ENCODE results near the gene FBXO24. TPM values are rescaled to one million over a fixed set of nuclear protein-coding genes. Genes with fewer than 3 reads are reported as not detected.

Gene FBXO24
- total and polyA plus RNA-seq, 9 of the 15 experiments (the other 6 are each of a cell fraction or from before 2014, with no cell fraction given): 0.17 to 0.95 (median 0.50) TPM

GRCh38 chr7:100546926-100547800 is 39.0 kb upstream of the FBXO24 start (continued):
- no peak for TF ChIP-seq MGA (IDR thresholded peaks at IDR 0.05)
- peak in 1 of 2 experiments; percentile 5; a peak in 1 of 4 replicates for TF ChIP-seq NRF1 (conservative IDR thresholded peaks at IDR 0.05 in 1 of 2, IDR thresholded peaks at IDR 0.05 in 1 of 2)
- no peak for TF ChIP-seq POLR3A (IDR thresholded peaks at IDR 0.05; ENCODE audit: borderline replicate concordance, extremely low read depth, insufficient read depth, insufficient read length)
- TF ChIP-seq GTF2F1 (IDR thresholded peaks at IDR 0.05; ENCODE audit: low read depth, low read length): 0 out of 2 replicates have a peak, but pooled peaks have one; percentile 15
- TF ChIP-seq TAF1 (IDR thresholded peaks at IDR 0.05; ENCODE audit: control insufficient read depth, extremely low read depth, insufficient read depth, low read length, severe bottlenecking): peak; percentile 28
- no peak for TF ChIP-seq SLC30A9 (CRISPR knock-in tag; IDR thresholded peaks at IDR 0.05)
- no peak for TF ChIP-seq PBX2 (CRISPR knock-in tag; IDR thresholded peaks at IDR 0.05; ENCODE audit: low read depth)
- TF ChIP-seq PBX2 (tag; conservative IDR thresholded peaks at IDR 0.05; ENCODE audit: low read depth): peak; percentile 70
- 0 out of 2 replicates have a peak, but pooled peaks have one; percentile 16 for TF ChIP-seq POLR2AphosphoS5 (IDR thresholded peaks at IDR 0.05; ENCODE audit: control insufficient read depth, insufficient read depth, low read depth, low read length)
- TF ChIP-seq, protein P1, sequence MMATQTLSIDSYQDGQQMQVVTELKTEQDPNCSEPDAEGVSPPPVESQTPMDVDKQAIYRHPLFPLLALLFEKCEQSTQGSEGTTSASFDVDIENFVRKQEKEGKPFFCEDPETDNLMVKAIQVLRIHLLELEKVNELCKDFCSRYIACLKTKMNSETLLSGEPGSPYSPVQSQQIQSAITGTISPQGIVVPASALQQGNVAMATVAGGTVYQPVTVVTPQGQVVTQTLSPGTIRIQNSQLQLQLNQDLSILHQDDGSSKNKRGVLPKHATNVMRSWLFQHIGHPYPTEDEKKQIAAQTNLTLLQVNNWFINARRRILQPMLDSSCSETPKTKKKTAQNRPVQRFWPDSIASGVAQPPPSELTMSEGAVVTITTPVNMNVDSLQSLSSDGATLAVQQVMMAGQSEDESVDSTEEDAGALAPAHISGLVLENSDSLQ (IDR thresholded peaks at IDR 0.05): peak; percentile 85
